Panc1 (cell line): Measurements from ENCODE around the gene FAM53A.

Experiments
- POLR2AphosphoS5 ChIP-seq: IDR thresholded peaks from 2 replicates; pipeline ENCODE4 v1.6.1; 2012; ENCODE audit warnings: mild to moderate bottlenecking, low read depth, low read length, moderate library complexity
- REST ChIP-seq, 2 experiments: IDR thresholded peaks; 2 replicates each; pipeline ENCODE4 v1.6.1; 2011 to 2012; ENCODE audit warnings: low read depth in 2 of 2, control low read depth in 1 of 2, low read length in 1 of 2, mild to moderate bottlenecking in 1 of 2, moderate library complexity in 1 of 2; ENCODE audit not compliant: insufficient read depth in 1 of 2
- SIN3A ChIP-seq: IDR thresholded peaks from 2 replicates; pipeline ENCODE4 v1.6.1; 2012; ENCODE audit warnings: low read depth, mild to moderate bottlenecking, low read length, moderate library complexity, borderline replicate concordance; ENCODE audit not compliant: insufficient read depth
- TF ChIP-seq, protein P1 (sequence below): fragments of 450-650 bp; IDR thresholded peaks from 2 replicates; pipeline ENCODE4 v1.5.1; 2017; ENCODE audit warnings: mild to moderate bottlenecking

DNA sequence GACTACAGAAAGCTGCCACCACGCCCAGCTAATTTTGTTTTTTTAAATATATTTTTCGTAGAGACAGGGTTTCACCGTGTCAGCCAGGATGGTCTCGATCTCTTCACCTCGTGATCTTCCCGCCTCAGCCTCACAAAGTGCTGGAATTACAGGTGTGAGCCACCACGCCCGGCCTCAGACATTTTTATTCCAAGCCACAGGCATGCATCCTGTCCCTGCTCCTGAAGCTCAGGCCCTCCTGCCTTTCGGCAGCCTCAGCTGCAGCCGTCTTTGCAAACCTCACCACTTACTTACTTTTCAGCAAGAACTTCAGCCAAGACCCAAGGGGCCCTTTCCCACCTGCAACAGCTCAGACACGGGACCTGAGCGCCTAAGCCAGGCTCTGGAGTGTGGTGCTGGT, 26.0 kb downstream of the FAM53A start:
- TF ChIP-seq, protein P1, sequence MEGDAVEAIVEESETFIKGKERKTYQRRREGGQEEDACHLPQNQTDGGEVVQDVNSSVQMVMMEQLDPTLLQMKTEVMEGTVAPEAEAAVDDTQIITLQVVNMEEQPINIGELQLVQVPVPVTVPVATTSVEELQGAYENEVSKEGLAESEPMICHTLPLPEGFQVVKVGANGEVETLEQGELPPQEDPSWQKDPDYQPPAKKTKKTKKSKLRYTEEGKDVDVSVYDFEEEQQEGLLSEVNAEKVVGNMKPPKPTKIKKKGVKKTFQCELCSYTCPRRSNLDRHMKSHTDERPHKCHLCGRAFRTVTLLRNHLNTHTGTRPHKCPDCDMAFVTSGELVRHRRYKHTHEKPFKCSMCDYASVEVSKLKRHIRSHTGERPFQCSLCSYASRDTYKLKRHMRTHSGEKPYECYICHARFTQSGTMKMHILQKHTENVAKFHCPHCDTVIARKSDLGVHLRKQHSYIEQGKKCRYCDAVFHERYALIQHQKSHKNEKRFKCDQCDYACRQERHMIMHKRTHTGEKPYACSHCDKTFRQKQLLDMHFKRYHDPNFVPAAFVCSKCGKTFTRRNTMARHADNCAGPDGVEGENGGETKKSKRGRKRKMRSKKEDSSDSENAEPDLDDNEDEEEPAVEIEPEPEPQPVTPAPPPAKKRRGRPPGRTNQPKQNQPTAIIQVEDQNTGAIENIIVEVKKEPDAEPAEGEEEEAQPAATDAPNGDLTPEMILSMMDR, result no peak
- TF ChIP-seq POLR2AphosphoS5 (no peak), SIN3A (no peak), REST (IDR thresholded peaks at IDR 0.05; ENCODE audit: insufficient read depth in 1 of 2, low read depth in 2 of 2, low read length in 1 of 2) (no peak)
